ENCODE results near the gene NSA2. TPM values are rescaled to one million over a fixed set of nuclear protein-coding genes. Genes with fewer than 3 reads are reported as not detected.

NSA2 gene
- total and polyA plus RNA-seq, 2 of the 13 experiments (the other 11 are each of a cell fraction or from before 2014, with no cell fraction given): 33.0 to 101 TPM

DNA sequence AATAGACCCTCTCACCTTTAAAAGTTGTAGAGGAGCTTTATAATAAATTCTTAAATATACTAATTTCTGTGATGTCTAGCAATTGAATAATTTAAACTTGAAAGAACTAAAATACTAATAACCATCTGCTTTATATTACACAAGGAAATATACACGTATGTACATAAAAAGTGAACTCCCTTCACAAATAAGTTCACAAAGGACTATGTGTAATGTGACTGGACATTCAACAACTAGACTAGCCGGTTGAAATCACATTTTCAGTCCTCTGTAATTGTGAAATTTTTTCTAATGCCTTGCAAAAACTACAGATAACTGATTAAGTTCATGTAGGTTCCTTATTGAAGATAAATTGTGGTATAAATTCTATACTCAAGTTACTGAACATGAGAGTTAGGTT lies 11.6 kb downstream of the NSA2 start:
- no peaks in the 10 kb centered on the region for H3K27me3 ChIP-seq (ENCODE audit: control insufficient read depth in 1 of 2, insufficient read depth in 2 of 2, low read length in 2 of 2)
- H3K4me2 ChIP-seq (ENCODE audit: low read depth, low read length): no peak overlapping the region
- FAIRE-seq: no peak
- POLR2A ChIA-PET: no interaction called here
- H3K9me3 ChIP-seq (ENCODE audit: low read length): no peaks in the 10 kb centered on the region
- H3K4me1 ChIP-seq (ENCODE audit: insufficient read depth, low read length): no peaks in the 10 kb centered on the region
- TF ChIP-seq ZNF24 (IDR thresholded peaks at IDR 0.05): no peak
- no peak for TF ChIP-seq HOXA3 (CRISPR knock-in tag; IDR thresholded peaks at IDR 0.05)
- TF ChIP-seq, protein P1, sequence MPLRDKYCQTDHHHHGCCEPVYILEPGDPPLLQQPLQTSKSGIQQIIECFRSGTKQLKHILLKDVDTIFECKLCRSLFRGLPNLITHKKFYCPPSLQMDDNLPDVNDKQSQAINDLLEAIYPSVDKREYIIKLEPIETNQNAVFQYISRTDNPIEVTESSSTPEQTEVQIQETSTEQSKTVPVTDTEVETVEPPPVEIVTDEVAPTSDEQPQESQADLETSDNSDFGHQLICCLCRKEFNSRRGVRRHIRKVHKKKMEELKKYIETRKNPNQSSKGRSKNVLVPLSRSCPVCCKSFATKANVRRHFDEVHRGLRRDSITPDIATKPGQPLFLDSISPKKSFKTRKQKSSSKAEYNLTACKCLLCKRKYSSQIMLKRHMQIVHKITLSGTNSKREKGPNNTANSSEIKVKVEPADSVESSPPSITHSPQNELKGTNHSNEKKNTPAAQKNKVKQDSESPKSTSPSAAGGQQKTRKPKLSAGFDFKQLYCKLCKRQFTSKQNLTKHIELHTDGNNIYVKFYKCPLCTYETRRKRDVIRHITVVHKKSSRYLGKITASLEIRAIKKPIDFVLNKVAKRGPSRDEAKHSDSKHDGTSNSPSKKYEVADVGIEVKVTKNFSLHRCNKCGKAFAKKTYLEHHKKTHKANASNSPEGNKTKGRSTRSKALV (CRISPR knock-in tag; IDR thresholded peaks at IDR 0.05): no peak
- no peak for TF ChIP-seq ZNF605 (CRISPR knock-in tag; IDR thresholded peaks at IDR 0.05)
- no peak for TF ChIP-seq ZNF234 (CRISPR knock-in tag; conservative IDR thresholded peaks at IDR 0.05)
- no peak for TF ChIP-seq HNRNPLL (IDR thresholded peaks at IDR 0.05; ENCODE audit: low read depth, low read length, poor library complexity, severe bottlenecking)
- TF ChIP-seq ZNF121 (CRISPR knock-in tag; IDR thresholded peaks at IDR 0.05): no peak
- no peak for TF ChIP-seq ELF3 (CRISPR knock-in tag; IDR thresholded peaks at IDR 0.05)
- no peak for TF ChIP-seq ZNF768 (CRISPR knock-in tag; IDR thresholded peaks at IDR 0.05)
- TF ChIP-seq, protein P2, sequence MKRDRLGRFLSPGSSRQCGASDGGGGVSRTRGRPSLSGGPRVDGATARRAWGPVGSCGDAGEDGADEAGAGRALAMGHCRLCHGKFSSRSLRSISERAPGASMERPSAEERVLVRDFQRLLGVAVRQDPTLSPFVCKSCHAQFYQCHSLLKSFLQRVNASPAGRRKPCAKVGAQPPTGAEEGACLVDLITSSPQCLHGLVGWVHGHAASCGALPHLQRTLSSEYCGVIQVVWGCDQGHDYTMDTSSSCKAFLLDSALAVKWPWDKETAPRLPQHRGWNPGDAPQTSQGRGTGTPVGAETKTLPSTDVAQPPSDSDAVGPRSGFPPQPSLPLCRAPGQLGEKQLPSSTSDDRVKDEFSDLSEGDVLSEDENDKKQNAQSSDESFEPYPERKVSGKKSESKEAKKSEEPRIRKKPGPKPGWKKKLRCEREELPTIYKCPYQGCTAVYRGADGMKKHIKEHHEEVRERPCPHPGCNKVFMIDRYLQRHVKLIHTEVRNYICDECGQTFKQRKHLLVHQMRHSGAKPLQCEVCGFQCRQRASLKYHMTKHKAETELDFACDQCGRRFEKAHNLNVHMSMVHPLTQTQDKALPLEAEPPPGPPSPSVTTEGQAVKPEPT (CRISPR knock-in tag; IDR thresholded peaks at IDR 0.05; ENCODE audit: low read depth): no peak
- no peak for TF ChIP-seq ELF4 (CRISPR knock-in tag; IDR thresholded peaks at IDR 0.05; ENCODE audit: borderline replicate concordance)
- TF ChIP-seq, protein P3, sequence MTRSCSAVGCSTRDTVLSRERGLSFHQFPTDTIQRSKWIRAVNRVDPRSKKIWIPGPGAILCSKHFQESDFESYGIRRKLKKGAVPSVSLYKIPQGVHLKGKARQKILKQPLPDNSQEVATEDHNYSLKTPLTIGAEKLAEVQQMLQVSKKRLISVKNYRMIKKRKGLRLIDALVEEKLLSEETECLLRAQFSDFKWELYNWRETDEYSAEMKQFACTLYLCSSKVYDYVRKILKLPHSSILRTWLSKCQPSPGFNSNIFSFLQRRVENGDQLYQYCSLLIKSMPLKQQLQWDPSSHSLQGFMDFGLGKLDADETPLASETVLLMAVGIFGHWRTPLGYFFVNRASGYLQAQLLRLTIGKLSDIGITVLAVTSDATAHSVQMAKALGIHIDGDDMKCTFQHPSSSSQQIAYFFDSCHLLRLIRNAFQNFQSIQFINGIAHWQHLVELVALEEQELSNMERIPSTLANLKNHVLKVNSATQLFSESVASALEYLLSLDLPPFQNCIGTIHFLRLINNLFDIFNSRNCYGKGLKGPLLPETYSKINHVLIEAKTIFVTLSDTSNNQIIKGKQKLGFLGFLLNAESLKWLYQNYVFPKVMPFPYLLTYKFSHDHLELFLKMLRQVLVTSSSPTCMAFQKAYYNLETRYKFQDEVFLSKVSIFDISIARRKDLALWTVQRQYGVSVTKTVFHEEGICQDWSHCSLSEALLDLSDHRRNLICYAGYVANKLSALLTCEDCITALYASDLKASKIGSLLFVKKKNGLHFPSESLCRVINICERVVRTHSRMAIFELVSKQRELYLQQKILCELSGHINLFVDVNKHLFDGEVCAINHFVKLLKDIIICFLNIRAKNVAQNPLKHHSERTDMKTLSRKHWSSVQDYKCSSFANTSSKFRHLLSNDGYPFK (CRISPR knock-in tag; IDR thresholded peaks at IDR 0.05; ENCODE audit: borderline replicate concordance): no peak
- TF ChIP-seq, protein P4, sequence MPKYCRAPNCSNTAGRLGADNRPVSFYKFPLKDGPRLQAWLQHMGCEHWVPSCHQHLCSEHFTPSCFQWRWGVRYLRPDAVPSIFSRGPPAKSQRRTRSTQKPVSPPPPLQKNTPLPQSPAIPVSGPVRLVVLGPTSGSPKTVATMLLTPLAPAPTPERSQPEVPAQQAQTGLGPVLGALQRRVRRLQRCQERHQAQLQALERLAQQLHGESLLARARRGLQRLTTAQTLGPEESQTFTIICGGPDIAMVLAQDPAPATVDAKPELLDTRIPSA (CRISPR knock-in tag; IDR thresholded peaks at IDR 0.05; ENCODE audit: borderline replicate concordance): no peak
- TF ChIP-seq ZNF230 (CRISPR knock-in tag; IDR thresholded peaks at IDR 0.05): no peak
- H2AFZ ChIP-seq (ENCODE audit: low read length): no peak overlapping the region
- no peaks in the 10 kb centered on the region; the same call in 1 of the 2 replicates for H4K20me1 ChIP-seq (ENCODE audit: insufficient read depth, low read length)
- in situ Hi-C loops (cut with HindIII; ENCODE audit: extremely low pct_ligation_motif_present, low pct_unique_long_range_greater_than_20kb): no loop called here
- H3K36me3 ChIP-seq (replicated peaks in 1 of 2; ENCODE audit: control insufficient read depth in 1 of 2, insufficient read depth in 2 of 2, low read length in 2 of 2): peaks cover 9 to 65% of the 10 kb centered on the region in 2 experiments
- no peak for DNase-seq (ENCODE audit: low spot score)
- intact Hi-C loops (cut with micrococcal nuclease; ENCODE audit: unreplicated experiment): no loop called here
- 95% methylated on average over 2 of the region's 2 CpGs for WGBS (ENCODE audit: low lambda C conversion rate)
- CTCF ChIA-PET (ENCODE audit: low intra/inter-chr PET ratio, low total read pairs): no interaction called here
- BruUV-seq (replicated peaks): no TSS peak
- H3K79me2 ChIP-seq (ENCODE audit: insufficient read depth, low read length): no peaks in the 10 kb centered on the region
- H3K4me3 ChIP-seq (replicated peaks in 1 of 3; ENCODE audit: insufficient read depth in 1 of 3, low read depth in 2 of 3, low read length in 3 of 3): no peak overlapping the region
- ATAC-seq: no peak
- H3K27ac ChIP-seq (ENCODE audit: extremely low read length, insufficient read depth, low read length): no peak overlapping the region
- no peak overlapping the region for H3K9ac ChIP-seq (ENCODE audit: insufficient read depth, low read depth, low read length)
